Hepatocyte (in vitro differentiated cells): ENCODE results near the gene PLPPR3. TPM values are rescaled to one million over a fixed set of nuclear protein-coding genes. Genes with fewer than 3 reads are reported as not detected.
"Not testable (repeated sequence)": the region's sequence is repeated elsewhere in the genome, so short reads cannot be mapped to it uniquely, and the experiment has no call there.

ENCODE experiments used
- DNase-seq: peaks from one replicate; pipeline ENCODE4 v3.0.0-alpha.2; 2016; ENCODE audit warnings: low spot score
- H2AFZ ChIP-seq: fragments of 200-600 bp; sonication (generic); 2 replicates; pipeline ENCODE4 v1.6.0; 2016; ENCODE audit warnings: antibody characterized with exemption, mild to moderate bottlenecking
- H3K27ac ChIP-seq: fragments of 200-600 bp; sonication (generic); 2 replicates; pipeline ENCODE4 v1.5.1; 2016; ENCODE audit warnings: mild to moderate bottlenecking
- H3K27me3 ChIP-seq: fragments of 200-600 bp; sonication (generic); 2 replicates; pipeline ENCODE4 v1.6.1; 2016
- H3K36me3 ChIP-seq: fragments of 200-600 bp; sonication (generic); replicated peaks from 2 replicates; pipeline ENCODE4 v1.5.1; 2016; ENCODE audit warnings: low read depth; ENCODE audit not compliant: insufficient read depth
- H3K4me1 ChIP-seq: fragments of 200-600 bp; sonication (generic); 2 replicates; pipeline ENCODE4 v1.5.1; 2016; ENCODE audit warnings: mild to moderate bottlenecking, moderate library complexity; ENCODE audit not compliant: insufficient read depth
- H3K4me2 ChIP-seq: fragments of 200-600 bp; sonication (generic); 2 replicates; pipeline ENCODE4 v1.6.0; 2016
- H3K4me3 ChIP-seq: fragments of 200-600 bp; sonication (generic); 2 replicates; pipeline ENCODE4 v1.5.1; 2016; ENCODE audit warnings: mild to moderate bottlenecking
- H3K79me2 ChIP-seq: fragments of 200-600 bp; sonication (generic); 2 replicates; pipeline ENCODE4 v1.6.0; 2017; ENCODE audit warnings: mild to moderate bottlenecking
- H3K9me2 ChIP-seq: fragments of 200-600 bp; sonication (generic); replicated peaks from 2 replicates; pipeline ENCODE4 v1.6.0; 2017; ENCODE audit warnings: mild to moderate bottlenecking; ENCODE audit not compliant: insufficient read depth
- H3K9me3 ChIP-seq: fragments of 200-600 bp; sonication (generic); 2 replicates; pipeline ENCODE4 v1.5.1; 2016; ENCODE audit warnings: low read depth, mild to moderate bottlenecking
- H4K20me1 ChIP-seq: fragments of 200-600 bp; sonication (generic); 2 replicates; pipeline ENCODE4 v1.6.0; 2016; ENCODE audit warnings: mild to moderate bottlenecking; ENCODE audit not compliant: insufficient read depth, poor library complexity, severe bottlenecking
- EZH2 ChIP-seq: fragments of 200-600 bp; sonication (generic); IDR thresholded peaks from 2 replicates; pipeline ENCODE4 v1.6.1; 2016; ENCODE audit warnings: antibody characterized with exemption, mild to moderate bottlenecking, borderline replicate concordance
- EZH2phosphoT487 ChIP-seq: fragments of 200-600 bp; sonication (generic); IDR thresholded peaks from one replicate; pipeline ENCODE4 v1.6.1; 2018; ENCODE audit warnings: antibody characterized with exemption, mild to moderate bottlenecking, low read depth, moderate library complexity; ENCODE audit not compliant: unreplicated experiment, severe bottlenecking
- WGBS: methylation state at CpG from one replicate; pipeline ENCODE4 v1.1.6; 2016; ENCODE audit warnings: low lambda C conversion rate; ENCODE audit errors: missing lambda C conversion rate; 5-methylcytosine and 5-hydroxymethylcytosine counted together
- polyA plus RNA-seq: library from polyadenylated mRNA; unstranded; fragments of >200 nt; fragmentation: Nextera tagmentation; extraction: Ambion mirVana; gene quantifications from 2 replicates; pipeline ENCODE4 v1.2.1, GENCODE V29; 2016
- total RNA-seq: library from RNA; depleted of rRNA; stranded (reverse); fragments of >200 nt; gene quantifications from 2 replicates; pipeline ENCODE4 v1.2.3, GENCODE V29; 2014
- TF ChIP-seq, protein P1 (sequence below): fragments of 200-600 bp; sonication (generic); IDR thresholded peaks from 2 replicates; pipeline ENCODE4 v1.5.1; 2016; ENCODE audit warnings: antibody characterized with exemption, mild to moderate bottlenecking; ENCODE audit not compliant: poor library complexity

Gene PLPPR3
- total and polyA plus RNA-seq, 2 experiments from 2014 or later, result 11.1 to 11.7 TPM

GRCh38 chr19:858284-858683 is 36.5 kb upstream of the PLPPR3 start:
- Histone ChIP-seq H3K4me2 (no peak overlapping the region), H3K9me2 (no peaks in the 10 kb centered on the region), H3K4me3 (no peak overlapping the region), H3K27me3 (no peaks in the 10 kb centered on the region), H3K36me3 (no peaks in the 10 kb centered on the region), H2AFZ (no peak overlapping the region), H3K27ac (no peak overlapping the region), H3K9me3 (no peaks in the 10 kb centered on the region), H3K79me2 (no peaks in the 10 kb centered on the region), H4K20me1 (no peaks in the 10 kb centered on the region), H3K4me1 (peaks cover 5% of the 10 kb centered on the region)
- 83% methylated on average over 9 of the region's 9 CpGs for WGBS
- no peak for DNase-seq
- TF ChIP-seq, protein P1, sequence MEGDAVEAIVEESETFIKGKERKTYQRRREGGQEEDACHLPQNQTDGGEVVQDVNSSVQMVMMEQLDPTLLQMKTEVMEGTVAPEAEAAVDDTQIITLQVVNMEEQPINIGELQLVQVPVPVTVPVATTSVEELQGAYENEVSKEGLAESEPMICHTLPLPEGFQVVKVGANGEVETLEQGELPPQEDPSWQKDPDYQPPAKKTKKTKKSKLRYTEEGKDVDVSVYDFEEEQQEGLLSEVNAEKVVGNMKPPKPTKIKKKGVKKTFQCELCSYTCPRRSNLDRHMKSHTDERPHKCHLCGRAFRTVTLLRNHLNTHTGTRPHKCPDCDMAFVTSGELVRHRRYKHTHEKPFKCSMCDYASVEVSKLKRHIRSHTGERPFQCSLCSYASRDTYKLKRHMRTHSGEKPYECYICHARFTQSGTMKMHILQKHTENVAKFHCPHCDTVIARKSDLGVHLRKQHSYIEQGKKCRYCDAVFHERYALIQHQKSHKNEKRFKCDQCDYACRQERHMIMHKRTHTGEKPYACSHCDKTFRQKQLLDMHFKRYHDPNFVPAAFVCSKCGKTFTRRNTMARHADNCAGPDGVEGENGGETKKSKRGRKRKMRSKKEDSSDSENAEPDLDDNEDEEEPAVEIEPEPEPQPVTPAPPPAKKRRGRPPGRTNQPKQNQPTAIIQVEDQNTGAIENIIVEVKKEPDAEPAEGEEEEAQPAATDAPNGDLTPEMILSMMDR, result no peak
- TF ChIP-seq EZH2phosphoT487, result no peak
- no peak for TF ChIP-seq EZH2

DNA sequence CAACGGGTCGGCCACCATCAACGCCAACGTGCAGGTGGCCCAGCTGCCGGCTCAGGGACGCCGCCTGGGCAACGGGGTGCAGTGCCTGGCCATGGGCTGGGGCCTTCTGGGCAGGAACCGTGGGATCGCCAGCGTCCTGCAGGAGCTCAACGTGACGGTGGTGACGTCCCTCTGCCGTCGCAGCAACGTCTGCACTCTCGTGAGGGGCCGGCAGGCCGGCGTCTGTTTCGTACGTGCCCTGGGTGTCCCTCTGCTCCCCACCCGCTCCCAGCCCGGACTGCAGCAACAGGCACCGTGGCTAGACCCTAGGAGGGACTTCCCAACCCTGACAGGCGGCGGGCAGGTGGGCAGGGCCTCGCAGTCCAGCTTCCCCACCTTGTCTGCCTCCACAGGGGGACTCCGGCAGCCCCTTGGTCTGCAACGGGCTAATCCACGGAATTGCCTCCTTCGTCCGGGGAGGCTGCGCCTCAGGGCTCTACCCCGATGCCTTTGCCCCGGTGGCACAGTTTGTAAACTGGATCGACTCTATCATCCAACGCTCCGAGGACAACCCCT is 33.9 kb upstream of the PLPPR3 start:
- Histone ChIP-seq H3K27me3 (no peaks in the 10 kb centered on the region), H3K9me3 (no peaks in the 10 kb centered on the region), H3K4me3 (no peak overlapping the region), H3K4me1 (peaks cover 5% of the 10 kb centered on the region), H4K20me1 (no peaks in the 10 kb centered on the region), H3K36me3 (no peaks in the 10 kb centered on the region), H3K27ac (no peak overlapping the region), H3K9me2 (no peaks in the 10 kb centered on the region), H2AFZ (no peak overlapping the region), H3K79me2 (no peaks in the 10 kb centered on the region), H3K4me2 (no peak overlapping the region)
- 84% methylated on average over 37 of the region's 40 CpGs for WGBS
- no peak for DNase-seq
- TF ChIP-seq, protein P1, result no peak
- TF ChIP-seq EZH2, result no peak
- TF ChIP-seq EZH2phosphoT487, result no peak

DNA sequence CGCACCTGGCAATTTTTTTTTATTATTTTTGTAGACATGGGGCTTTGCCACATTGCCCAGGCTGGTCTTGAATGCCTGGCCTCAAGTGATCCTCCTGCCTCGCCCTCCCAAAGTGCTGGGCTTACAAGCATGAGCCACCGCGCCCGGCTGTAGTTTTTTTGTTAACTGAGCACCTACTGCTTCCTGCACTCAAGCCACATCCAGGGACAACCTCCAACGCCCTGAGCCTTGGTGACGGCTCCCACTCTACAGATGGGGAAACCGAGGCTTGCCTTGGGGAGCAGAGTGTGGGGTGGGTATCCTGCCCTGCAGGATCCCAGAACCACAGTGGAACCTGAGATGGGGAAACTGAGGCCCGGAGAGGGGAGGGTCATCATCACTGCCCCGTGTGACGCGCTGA is 33.4 kb upstream of the PLPPR3 start:
- Histone ChIP-seq H3K9me3 (no peaks in the 10 kb centered on the region), H3K4me1 (peaks cover 3% of the 10 kb centered on the region), H3K27ac (no peak overlapping the region), H3K79me2 (no peaks in the 10 kb centered on the region), H3K4me2 (no peak overlapping the region), H3K4me3 (no peak overlapping the region), H2AFZ (no peak overlapping the region), H3K36me3 (no peaks in the 10 kb centered on the region), H3K27me3 (no peaks in the 10 kb centered on the region), H3K9me2 (no peaks in the 10 kb centered on the region), H4K20me1 (no peaks in the 10 kb centered on the region)
- 90% methylated on average over 12 of the region's 12 CpGs for WGBS
- no peak for TF ChIP-seq EZH2
- TF ChIP-seq EZH2phosphoT487, result no peak
- DNase-seq, result no peak

DNA sequence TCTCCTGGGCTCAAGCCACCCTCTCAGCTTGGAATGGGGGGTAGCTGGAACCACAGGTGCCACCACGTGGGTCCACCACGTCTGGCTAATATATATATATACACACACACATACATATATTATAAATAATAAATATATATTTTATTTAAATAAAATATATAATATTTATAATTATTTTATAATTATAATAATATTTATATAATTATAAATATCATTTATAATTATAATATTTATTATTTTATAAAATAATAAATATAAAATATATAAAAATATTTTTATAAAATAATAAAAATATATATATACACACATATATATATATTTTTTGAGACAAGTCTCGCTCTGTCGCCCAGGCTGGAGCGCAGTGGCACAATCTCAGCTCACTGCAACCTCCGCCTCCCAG is 32.8 kb upstream of the PLPPR3 start:
- no peaks in the 10 kb centered on the region for H3K36me3 ChIP-seq
- no peaks in the 10 kb centered on the region for H3K9me3 ChIP-seq
- no peaks in the 10 kb centered on the region for H3K9me2 ChIP-seq
- H2AFZ ChIP-seq, result no peak overlapping the region
- no peaks in the 10 kb centered on the region for H3K79me2 ChIP-seq
- H4K20me1 ChIP-seq, result no peaks in the 10 kb centered on the region
- DNase-seq, result no peak
- TF ChIP-seq EZH2phosphoT487, result no peak
- TF ChIP-seq, protein P1, result no peak
- no peak for TF ChIP-seq EZH2
- 81% methylated on average over 6 of the region's 6 CpGs for WGBS
- no peak overlapping the region for H3K4me3 ChIP-seq
- no peak overlapping the region for H3K4me2 ChIP-seq
- no peak overlapping the region for H3K27ac ChIP-seq
- no peaks in the 10 kb centered on the region for H3K4me1 ChIP-seq
- no peaks in the 10 kb centered on the region for H3K27me3 ChIP-seq

GRCh38 chr19:853614-854220 is 32.0 kb upstream of the PLPPR3 start:
- H2AFZ ChIP-seq, H3K79me2 ChIP-seq, DNase-seq, H4K20me1 ChIP-seq, H3K4me3 ChIP-seq, H3K9me3 ChIP-seq, H3K36me3 ChIP-seq, H3K4me2 ChIP-seq, H3K4me1 ChIP-seq, H3K9me2 ChIP-seq, H3K27ac ChIP-seq, H3K27me3 ChIP-seq: not testable (repeated sequence)
- 86% methylated on average over 9 of the region's 17 CpGs for WGBS
